SK-N-SH treated with all-trans-retinoic acid at 6 μM for 48 hours (cell line): ENCODE results near the gene HOATZ.

ENCODE experiments used
- ATAC-seq: fragments of 200-7000 bp; cut with Tn5 transposase; 3 replicates; pipeline ENCODE4 v1.9.1; 2020; ENCODE audit warnings: mild to moderate bottlenecking, moderate library complexity
- ARNTL ChIP-seq: fragments of 450-650 bp; formaldehyde crosslinking; IDR thresholded peaks from 2 replicates; pipeline ENCODE4 v1.5.0; 2020; ENCODE audit warnings: low read depth, mild to moderate bottlenecking, moderate library complexity, borderline replicate concordance
- BACH2 ChIP-seq: fragments of 250-450 bp; sonication (Bioruptor Pico); IDR thresholded peaks from 2 replicates; pipeline ENCODE4 v1.9.0; 2021; ENCODE audit warnings: mild to moderate bottlenecking, borderline replicate concordance
- ESRRG ChIP-seq: fragments of 250-450 bp; sonication (Bioruptor Pico); IDR thresholded peaks from 2 replicates; pipeline ENCODE4 v1.6.1; 2021; ENCODE audit warnings: mild to moderate bottlenecking
- GLIS3 ChIP-seq: fragments of 250-450 bp; sonication (Bioruptor Pico); IDR thresholded peaks from 2 replicates; pipeline ENCODE4 v1.5.0; 2020; ENCODE audit warnings: mild to moderate bottlenecking, moderate library complexity
- ISL1 ChIP-seq: fragments of 250-450 bp; sonication (Bioruptor Pico); IDR thresholded peaks from 2 replicates; pipeline ENCODE4 v2.1.2; 2022; ENCODE audit warnings: mild to moderate bottlenecking, moderate library complexity
- OSR1 ChIP-seq: fragments of 250-450 bp; sonication (Bioruptor Pico); IDR thresholded peaks from 2 replicates; pipeline ENCODE4 v1.8.0; 2022; ENCODE audit warnings: moderate library complexity, mild to moderate bottlenecking, inconsistent platforms
- PPARA ChIP-seq: fragments of 250-450 bp; sonication (Bioruptor Pico); IDR thresholded peaks from 2 replicates; pipeline ENCODE4 v1.5.0; 2020; ENCODE audit warnings: mild to moderate bottlenecking, borderline replicate concordance
- RARB ChIP-seq: fragments of 250-450 bp; sonication (Bioruptor Pico); IDR thresholded peaks from 2 replicates; pipeline ENCODE4 v1.8.0; 2021; ENCODE audit warnings: mild to moderate bottlenecking, moderate library complexity
- SNAI2 ChIP-seq: fragments of 250-450 bp; sonication (Bioruptor Pico); IDR thresholded peaks from 2 replicates; pipeline ENCODE4 v1.5.0; 2020; ENCODE audit warnings: mild to moderate bottlenecking, moderate library complexity
- TCF4 ChIP-seq: fragments of 250-450 bp; sonication (Bioruptor Pico); IDR thresholded peaks from 2 replicates; pipeline ENCODE4 v1.8.0; 2021; ENCODE audit warnings: mild to moderate bottlenecking, moderate library complexity, borderline replicate concordance
- TOX ChIP-seq: fragments of 250-450 bp; sonication (Bioruptor Pico); IDR thresholded peaks from 2 replicates; pipeline ENCODE4 v1.8.0; 2021; ENCODE audit warnings: mild to moderate bottlenecking, moderate library complexity, borderline replicate concordance
- ZC3H10 ChIP-seq: fragments of 250-450 bp; sonication (Bioruptor Pico); IDR thresholded peaks from 2 replicates; pipeline ENCODE4 v1.5.1; 2021; ENCODE audit warnings: mild to moderate bottlenecking, moderate library complexity
- ZFP3 ChIP-seq: fragments of 250-450 bp; sonication (Bioruptor Pico); IDR thresholded peaks from 2 replicates; pipeline ENCODE4 v1.5.0; 2020; ENCODE audit warnings: mild to moderate bottlenecking, moderate library complexity
- ZFP30 ChIP-seq: fragments of 450-650 bp; formaldehyde crosslinking; IDR thresholded peaks from 2 replicates; pipeline ENCODE4 v1.5.0; 2022; ENCODE audit warnings: mild to moderate bottlenecking, moderate library complexity
- ZNF565 ChIP-seq: fragments of 450-650 bp; formaldehyde crosslinking; conservative IDR thresholded peaks from 2 replicates; pipeline ENCODE4 v1.5.0; 2020; ENCODE audit warnings: low read depth, mild to moderate bottlenecking, moderate library complexity
- ZNF70 ChIP-seq: fragments of 450-650 bp; formaldehyde crosslinking; IDR thresholded peaks from 2 replicates; pipeline ENCODE4 v1.5.0; 2020; ENCODE audit warnings: mild to moderate bottlenecking, moderate library complexity
- ZNF8 ChIP-seq: fragments of 450-650 bp; formaldehyde crosslinking; IDR thresholded peaks from 2 replicates; pipeline ENCODE4 v1.5.0; 2020; ENCODE audit warnings: mild to moderate bottlenecking, moderate library complexity
- TF ChIP-seq, protein P1 (sequence below): fragments of 250-450 bp; sonication (Bioruptor Pico); IDR thresholded peaks from 2 replicates; pipeline ENCODE4 v1.8.0; 2021; ENCODE audit warnings: low read depth, mild to moderate bottlenecking, moderate library complexity, borderline replicate concordance
- TF ChIP-seq, protein P2 (sequence below): fragments of 250-450 bp; sonication (Bioruptor Pico); IDR thresholded peaks from 2 replicates; pipeline ENCODE4 v1.8.0; 2020; ENCODE audit warnings: mild to moderate bottlenecking, moderate library complexity, borderline replicate concordance
- TF ChIP-seq, protein P3 (sequence below): fragments of 250-450 bp; sonication (Bioruptor Pico); IDR thresholded peaks from 2 replicates; pipeline ENCODE4 v1.5.1; 2021; ENCODE audit warnings: mild to moderate bottlenecking, moderate library complexity
- TF ChIP-seq, protein P4 (sequence below): fragments of 250-450 bp; sonication (Bioruptor Pico); IDR thresholded peaks from 2 replicates; pipeline ENCODE4 v1.5.1; 2020; ENCODE audit warnings: low read depth, mild to moderate bottlenecking, moderate library complexity
- TF ChIP-seq, protein P5 (sequence below): fragments of 250-450 bp; sonication (Bioruptor Pico); IDR thresholded peaks from 2 replicates; pipeline ENCODE4 v1.5.0; 2020; ENCODE audit warnings: mild to moderate bottlenecking, moderate library complexity

The HOATZ gene

DNA sequence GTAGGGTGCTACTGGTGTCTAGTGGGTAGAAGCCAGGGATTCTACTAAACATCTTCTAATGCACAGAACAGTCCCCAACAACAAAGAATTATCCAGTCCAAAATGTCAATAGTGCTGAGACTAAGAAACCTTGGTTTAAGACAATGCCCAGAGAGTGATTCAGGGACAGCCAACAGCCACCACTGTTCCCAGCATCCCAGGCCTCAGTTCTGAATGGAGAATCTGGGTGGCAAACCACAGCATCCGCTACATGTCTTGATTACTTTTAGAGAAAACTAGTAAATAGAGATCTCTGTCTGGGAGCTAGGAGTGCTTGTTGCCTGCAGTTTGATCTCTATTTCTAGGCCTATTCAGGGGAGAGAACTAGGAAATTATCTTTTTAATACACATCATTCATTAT lies 66.8 kb downstream of the HOATZ start (continued):
- TF ChIP-seq ZFP3 (CRISPR knock-in tag) = no peak
- no peak for TF ChIP-seq ESRRG
- no peak for TF ChIP-seq ARNTL
- TF ChIP-seq GLIS3 (CRISPR knock-in tag) = no peak
- no peak for TF ChIP-seq SNAI2 (CRISPR knock-in tag)
- no peak for TF ChIP-seq ISL1
- TF ChIP-seq ZFP30 (CRISPR knock-in tag) = no peak
- no peak for TF ChIP-seq PPARA (CRISPR knock-in tag)
- no peak for TF ChIP-seq TCF4 (CRISPR knock-in tag)

DNA sequence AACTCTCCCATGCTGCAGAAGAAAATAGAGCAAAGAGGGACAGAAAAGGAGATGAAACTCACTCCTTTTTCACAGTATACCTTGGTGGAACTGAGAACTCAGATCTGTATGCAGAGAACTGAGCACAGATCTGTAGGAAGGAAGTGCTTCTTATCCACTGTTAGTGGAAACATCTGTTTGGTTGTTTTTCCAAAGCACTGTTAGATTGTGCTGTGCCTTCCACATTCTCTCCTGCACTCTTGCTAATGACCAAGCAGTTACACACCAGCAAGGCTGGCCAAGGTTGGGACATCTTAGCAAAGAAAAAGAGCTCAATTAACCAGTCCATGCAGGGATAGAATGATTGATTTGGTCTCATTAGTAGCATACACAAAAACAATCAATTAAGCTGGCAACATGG lies 67.6 kb downstream of the HOATZ start:
- peak; percentile 42 for ATAC-seq
- TF ChIP-seq ZNF565 (CRISPR knock-in tag) (no peak), OSR1 (CRISPR knock-in tag) (no peak), ZNF70 (CRISPR knock-in tag) (no peak), ZFP30 (CRISPR knock-in tag) (no peak), ZC3H10 (CRISPR knock-in tag) (no peak), RARB (CRISPR knock-in tag) (no peak), TCF4 (CRISPR knock-in tag) (no peak), ZFP3 (CRISPR knock-in tag) (no peak), PPARA (CRISPR knock-in tag) (no peak), BACH2 (CRISPR knock-in tag) (no peak), TOX (CRISPR knock-in tag) (no peak)
- TF ChIP-seq, protein P1, sequence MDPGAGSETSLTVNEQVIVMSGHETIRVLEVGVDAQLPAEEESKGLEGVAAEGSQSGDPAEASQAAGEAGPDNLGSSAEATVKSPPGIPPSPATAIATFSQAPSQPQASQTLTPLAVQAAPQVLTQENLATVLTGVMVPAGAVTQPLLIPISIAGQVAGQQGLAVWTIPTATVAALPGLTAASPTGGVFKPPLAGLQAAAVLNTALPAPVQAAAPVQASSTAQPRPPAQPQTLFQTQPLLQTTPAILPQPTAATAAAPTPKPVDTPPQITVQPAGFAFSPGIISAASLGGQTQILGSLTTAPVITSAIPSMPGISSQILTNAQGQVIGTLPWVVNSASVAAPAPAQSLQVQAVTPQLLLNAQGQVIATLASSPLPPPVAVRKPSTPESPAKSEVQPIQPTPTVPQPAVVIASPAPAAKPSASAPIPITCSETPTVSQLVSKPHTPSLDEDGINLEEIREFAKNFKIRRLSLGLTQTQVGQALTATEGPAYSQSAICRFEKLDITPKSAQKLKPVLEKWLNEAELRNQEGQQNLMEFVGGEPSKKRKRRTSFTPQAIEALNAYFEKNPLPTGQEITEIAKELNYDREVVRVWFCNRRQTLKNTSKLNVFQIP (CRISPR knock-in tag) = no peak
- TF ChIP-seq, protein P2, sequence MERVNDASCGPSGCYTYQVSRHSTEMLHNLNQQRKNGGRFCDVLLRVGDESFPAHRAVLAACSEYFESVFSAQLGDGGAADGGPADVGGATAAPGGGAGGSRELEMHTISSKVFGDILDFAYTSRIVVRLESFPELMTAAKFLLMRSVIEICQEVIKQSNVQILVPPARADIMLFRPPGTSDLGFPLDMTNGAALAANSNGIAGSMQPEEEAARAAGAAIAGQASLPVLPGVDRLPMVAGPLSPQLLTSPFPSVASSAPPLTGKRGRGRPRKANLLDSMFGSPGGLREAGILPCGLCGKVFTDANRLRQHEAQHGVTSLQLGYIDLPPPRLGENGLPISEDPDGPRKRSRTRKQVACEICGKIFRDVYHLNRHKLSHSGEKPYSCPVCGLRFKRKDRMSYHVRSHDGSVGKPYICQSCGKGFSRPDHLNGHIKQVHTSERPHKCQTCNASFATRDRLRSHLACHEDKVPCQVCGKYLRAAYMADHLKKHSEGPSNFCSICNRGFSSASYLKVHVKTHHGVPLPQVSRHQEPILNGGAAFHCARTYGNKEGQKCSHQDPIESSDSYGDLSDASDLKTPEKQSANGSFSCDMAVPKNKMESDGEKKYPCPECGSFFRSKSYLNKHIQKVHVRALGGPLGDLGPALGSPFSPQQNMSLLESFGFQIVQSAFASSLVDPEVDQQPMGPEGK (CRISPR knock-in tag) = no peak
- TF ChIP-seq, protein P3, sequence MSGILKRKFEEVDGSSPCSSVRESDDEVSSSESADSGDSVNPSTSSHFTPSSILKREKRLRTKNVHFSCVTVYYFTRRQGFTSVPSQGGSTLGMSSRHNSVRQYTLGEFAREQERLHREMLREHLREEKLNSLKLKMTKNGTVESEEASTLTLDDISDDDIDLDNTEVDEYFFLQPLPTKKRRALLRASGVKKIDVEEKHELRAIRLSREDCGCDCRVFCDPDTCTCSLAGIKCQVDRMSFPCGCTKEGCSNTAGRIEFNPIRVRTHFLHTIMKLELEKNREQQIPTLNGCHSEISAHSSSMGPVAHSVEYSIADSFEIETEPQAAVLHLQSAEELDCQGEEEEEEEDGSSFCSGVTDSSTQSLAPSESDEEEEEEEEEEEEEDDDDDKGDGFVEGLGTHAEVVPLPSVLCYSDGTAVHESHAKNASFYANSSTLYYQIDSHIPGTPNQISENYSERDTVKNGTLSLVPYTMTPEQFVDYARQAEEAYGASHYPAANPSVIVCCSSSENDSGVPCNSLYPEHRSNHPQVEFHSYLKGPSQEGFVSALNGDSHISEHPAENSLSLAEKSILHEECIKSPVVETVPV = no peak
- TF ChIP-seq, protein P4, sequence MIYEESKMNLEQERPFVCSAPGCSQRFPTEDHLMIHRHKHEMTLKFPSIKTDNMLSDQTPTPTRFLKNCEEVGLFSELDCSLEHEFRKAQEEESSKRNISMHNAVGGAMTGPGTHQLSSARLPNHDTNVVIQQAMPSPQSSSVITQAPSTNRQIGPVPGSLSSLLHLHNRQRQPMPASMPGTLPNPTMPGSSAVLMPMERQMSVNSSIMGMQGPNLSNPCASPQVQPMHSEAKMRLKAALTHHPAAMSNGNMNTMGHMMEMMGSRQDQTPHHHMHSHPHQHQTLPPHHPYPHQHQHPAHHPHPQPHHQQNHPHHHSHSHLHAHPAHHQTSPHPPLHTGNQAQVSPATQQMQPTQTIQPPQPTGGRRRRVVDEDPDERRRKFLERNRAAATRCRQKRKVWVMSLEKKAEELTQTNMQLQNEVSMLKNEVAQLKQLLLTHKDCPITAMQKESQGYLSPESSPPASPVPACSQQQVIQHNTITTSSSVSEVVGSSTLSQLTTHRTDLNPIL (CRISPR knock-in tag) = no peak

DNA sequence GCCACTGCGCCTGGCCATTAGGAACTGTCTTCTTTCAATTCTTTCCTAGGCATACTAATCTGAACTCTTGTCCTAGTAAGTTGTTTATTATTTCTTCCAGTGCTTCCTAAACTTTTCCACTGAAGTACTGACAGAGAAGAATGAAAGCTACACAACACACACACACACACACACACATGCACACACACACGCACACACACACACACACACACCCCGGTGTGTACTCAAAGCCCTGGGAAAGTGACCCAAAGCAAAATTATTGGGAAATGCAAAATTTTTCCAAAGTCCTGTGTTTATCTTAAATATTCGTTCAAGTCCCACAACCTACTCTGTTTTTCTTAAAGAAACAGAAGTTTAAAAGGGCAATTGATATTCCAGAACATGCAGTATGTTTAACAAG lies 68.3 kb downstream of the HOATZ start:
- no peak for ATAC-seq
- TF ChIP-seq BACH2 (CRISPR knock-in tag) (no peak), GLIS3 (CRISPR knock-in tag) (no peak), TCF4 (CRISPR knock-in tag) (no peak), SNAI2 (CRISPR knock-in tag) (no peak), ZC3H10 (CRISPR knock-in tag) (no peak), ARNTL (no peak), ZFP30 (CRISPR knock-in tag) (no peak), ZNF565 (CRISPR knock-in tag) (no peak), ISL1 (no peak), PPARA (CRISPR knock-in tag) (no peak), OSR1 (CRISPR knock-in tag) (no peak), RARB (CRISPR knock-in tag) (no peak), ZNF70 (CRISPR knock-in tag) (no peak), ZNF8 (CRISPR knock-in tag) (no peak)
- TF ChIP-seq, protein P4 (CRISPR knock-in tag) = no peak
- TF ChIP-seq, protein P5, sequence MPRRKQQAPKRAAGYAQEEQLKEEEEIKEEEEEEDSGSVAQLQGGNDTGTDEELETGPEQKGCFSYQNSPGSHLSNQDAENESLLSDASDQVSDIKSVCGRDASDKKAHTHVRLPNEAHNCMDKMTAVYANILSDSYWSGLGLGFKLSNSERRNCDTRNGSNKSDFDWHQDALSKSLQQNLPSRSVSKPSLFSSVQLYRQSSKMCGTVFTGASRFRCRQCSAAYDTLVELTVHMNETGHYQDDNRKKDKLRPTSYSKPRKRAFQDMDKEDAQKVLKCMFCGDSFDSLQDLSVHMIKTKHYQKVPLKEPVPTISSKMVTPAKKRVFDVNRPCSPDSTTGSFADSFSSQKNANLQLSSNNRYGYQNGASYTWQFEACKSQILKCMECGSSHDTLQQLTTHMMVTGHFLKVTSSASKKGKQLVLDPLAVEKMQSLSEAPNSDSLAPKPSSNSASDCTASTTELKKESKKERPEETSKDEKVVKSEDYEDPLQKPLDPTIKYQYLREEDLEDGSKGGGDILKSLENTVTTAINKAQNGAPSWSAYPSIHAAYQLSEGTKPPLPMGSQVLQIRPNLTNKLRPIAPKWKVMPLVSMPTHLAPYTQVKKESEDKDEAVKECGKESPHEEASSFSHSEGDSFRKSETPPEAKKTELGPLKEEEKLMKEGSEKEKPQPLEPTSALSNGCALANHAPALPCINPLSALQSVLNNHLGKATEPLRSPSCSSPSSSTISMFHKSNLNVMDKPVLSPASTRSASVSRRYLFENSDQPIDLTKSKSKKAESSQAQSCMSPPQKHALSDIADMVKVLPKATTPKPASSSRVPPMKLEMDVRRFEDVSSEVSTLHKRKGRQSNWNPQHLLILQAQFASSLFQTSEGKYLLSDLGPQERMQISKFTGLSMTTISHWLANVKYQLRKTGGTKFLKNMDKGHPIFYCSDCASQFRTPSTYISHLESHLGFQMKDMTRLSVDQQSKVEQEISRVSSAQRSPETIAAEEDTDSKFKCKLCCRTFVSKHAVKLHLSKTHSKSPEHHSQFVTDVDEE = no peak
